CMK (cell line): ENCODE measurements around the gene RTN1.

Experiments
- DNase-seq: peaks from one replicate; pipeline ENCODE4 v3.0.0-alpha.2; 2010; ENCODE audit warnings: low read depth

RTN1 gene

GRCh38 chr14:59870277-59871165, at the start of gene RTN1:
Gene RTN1, minus strand, starts transcription at chr14:59870776. Its CDS starts 146 bp downstream, at chr14:59870630.
- no peak for DNase-seq

- no peak for DNase-seq
Observed at GRCh38 chr14:59920378-59920683, 49.8 kb upstream of the RTN1 start.

- DNase-seq = no peak
Observed at GRCh38 chr14:59919570-59920377, 49.2 kb upstream of the RTN1 start, which contains the start of gene LRRC9. Gene LRRC9, plus strand, starts transcription at chr14:59920144.

GRCh38 chr14:59918824-59919569, 48.4 kb upstream of the RTN1 start:
- no peak for DNase-seq

GRCh38 chr14:59913187-59913586, 42.6 kb upstream of the RTN1 start:
- no peak for DNase-seq

- no peak for DNase-seq
Observed at GRCh38 chr14:59912443-59912842, 41.9 kb upstream of the RTN1 start.

GRCh38 chr14:59905188-59905587, 34.6 kb upstream of the RTN1 start:
- no peak for DNase-seq

GRCh38 chr14:59904184-59904583, 33.6 kb upstream of the RTN1 start:
- DNase-seq = no peak

GRCh38 chr14:59900556-59900955, 30.0 kb upstream of the RTN1 start:
- peak; percentile 79 for DNase-seq

GRCh38 chr14:59897757-59898383, 27.3 kb upstream of the RTN1 start:
- DNase-seq = peak; percentile 11

- DNase-seq = no peak
Observed at GRCh38 chr14:59895721-59896120, 25.1 kb upstream of the RTN1 start.

GRCh38 chr14:59890676-59891075, 20.1 kb upstream of the RTN1 start:
- no peak for DNase-seq

GRCh38 chr14:59882957-59883356, 12.4 kb upstream of the RTN1 start:
- DNase-seq = no peak

GRCh38 chr14:59871166-59871495, 555 bp upstream of the RTN1 start:
- DNase-seq = no peak

- no peak for DNase-seq
Observed at GRCh38 chr14:59869381-59870255, 958 bp downstream of the RTN1 start.

- DNase-seq = no peak
Observed at GRCh38 chr14:59868021-59868420, 2.6 kb downstream of the RTN1 start.

GRCh38 chr14:59863806-59864525, 6.6 kb downstream of the RTN1 start:
- DNase-seq = peak; percentile 84

GRCh38 chr14:59857328-59857727, 13.2 kb downstream of the RTN1 start:
- DNase-seq = no peak

GRCh38 chr14:59852350-59852749, 18.2 kb downstream of the RTN1 start:
- no peak for DNase-seq

GRCh38 chr14:59850458-59850857, 20.1 kb downstream of the RTN1 start:
- DNase-seq = no peak
